HG02981 (cell line): Measurements from ENCODE around the gene MAP3K3.
A peak's percentile ranks its signal among the peaks of the same experiment; 100 is the strongest.

ENCODE experiments used
- ATAC-seq: cut with Tn5 transposase; IDR thresholded peaks from one replicate; pipeline ENCODE4 v1.9.1; 2021; ENCODE audit warnings: mild to moderate bottlenecking, moderate library complexity; ENCODE audit not compliant: unreplicated experiment

MAP3K3 gene

GRCh38 chr17:63692195-63692816, 70.1 kb downstream of the MAP3K3 start:
- ATAC-seq = no peak

GRCh38 chr17:63693411-63694113, 71.3 kb downstream of the MAP3K3 start:
- no peak for ATAC-seq

- ATAC-seq = no peak
Observed at GRCh38 chr17:63694229-63694949, 72.2 kb downstream of the MAP3K3 start.

GRCh38 chr17:63694950-63695773, 72.9 kb downstream of the MAP3K3 start:
- no peak for ATAC-seq

GRCh38 chr17:63695889-63696288, 73.7 kb downstream of the MAP3K3 start:
- no peak for ATAC-seq

GRCh38 chr17:63696381-63696961, 74.3 kb downstream of the MAP3K3 start:
- no peak for ATAC-seq

- no peak for ATAC-seq
Observed at GRCh38 chr17:63697341-63698286, 75.4 kb downstream of the MAP3K3 start.

- no peak for ATAC-seq
Observed at GRCh38 chr17:63698381-63698885, 76.2 kb downstream of the MAP3K3 start.

GRCh38 chr17:63698886-63699637, 76.8 kb downstream of the MAP3K3 start:
- ATAC-seq = peak; percentile 26

GRCh38 chr17:63699638-63700527, 77.7 kb downstream of the MAP3K3 start, which contains the start of gene LIMD2:
Gene LIMD2, minus strand, starts transcription at chr17:63700125. Its CDS starts 827 bp downstream, at chr17:63699298.
- peak; percentile 13 for ATAC-seq

- ATAC-seq = no peak
Observed at GRCh38 chr17:63700528-63701455, 78.6 kb downstream of the MAP3K3 start.

- no peak for ATAC-seq
Observed at GRCh38 chr17:63701456-63701820, 79.2 kb downstream of the MAP3K3 start.

- ATAC-seq = no peak
Observed at GRCh38 chr17:63701868-63702720, 79.9 kb downstream of the MAP3K3 start.

GRCh38 chr17:63702721-63703015, 80.5 kb downstream of the MAP3K3 start:
- no peak for ATAC-seq

GRCh38 chr17:63703029-63703428, 80.8 kb downstream of the MAP3K3 start:
- no peak for ATAC-seq
